Left lung (tissue), 10 donors: Measurements from ENCODE around the gene PDIA2. TPM values are rescaled to one million over a fixed set of nuclear protein-coding genes. Genes with fewer than 3 reads are reported as not detected.

Experiments used
- ATAC-seq: fragments of 200-7000 bp; cut with Tn5 transposase; one replicate; pipeline ENCODE4 v1.9.1; 2020; ENCODE audit warnings: moderate library complexity
- DNase-seq, 4 donors: peaks; one replicate each; pipeline ENCODE4 v3.0.0-alpha.2; 2013 to 2020
- H3K27ac ChIP-seq, 2 donors: fragments of 200-600 bp; sonication (generic) in 1 of 2; one replicate each; pipeline versions ENCODE4 v1.5.0 to v1.8.0; 2020 to 2021
- H3K27me3 ChIP-seq, 2 donors: fragments of 200-600 bp; sonication (generic) in 1 of 2; one replicate each; pipeline versions ENCODE4 v1.5.0 to v1.8.0; 2020 to 2021
- H3K36me3 ChIP-seq, 2 donors: fragments of 200-600 bp; sonication (generic) in 1 of 2; one replicate each; pipeline versions ENCODE4 v1.5.0 to v1.8.0; 2020 to 2021
- H3K4me1 ChIP-seq, 2 donors: fragments of 200-600 bp; one replicate each; pipeline ENCODE4 v1.8.0; 2021
- H3K4me3 ChIP-seq, 2 donors: fragments of 200-600 bp; sonication (generic) in 1 of 2; one replicate each; pipeline versions ENCODE4 v1.5.0 to v1.8.0; 2020 to 2021; ENCODE audit warnings: mild to moderate bottlenecking in 1 of 2
- H3K9me3 ChIP-seq, 2 donors: fragments of 200-600 bp; sonication (generic) in 1 of 2; one replicate each; pipeline versions ENCODE4 v1.5.0 to v1.8.0; 2020 to 2021
- CTCF ChIP-seq, 2 donors: fragments of 200-600 bp; sonication (generic) in 1 of 2; IDR thresholded peaks; one replicate each; pipeline versions ENCODE4 v1.5.0 to v1.8.0; 2021; ENCODE audit warnings: antibody characterized with exemption in 2 of 2
- intact Hi-C, 2 donors: fragments of 100-400 bp; cut with DNase I; formaldehyde crosslinking; loops; one replicate each; pipeline versions ENCODE4 v1.11.2 to v1.14.2; 2022
- polyA plus RNA-seq, 6 donors: library from polyadenylated mRNA; unstranded; fragments of 120-200 nt; gene quantifications; one replicate each; pipeline ENCODE4 v1.2.1, GENCODE V29; 2013; ENCODE audit not compliant: insufficient read length in 6 of 6
- total RNA-seq, 2 donors: library from RNA; stranded (reverse); fragmentation: NEBNext Ultra II Directional; extraction: Animal tissue kit (Norgen Biotek cat#: 25700); gene quantifications; one replicate each; pipeline ENCODE4 v1.2.1, GENCODE V29; 2021
- donor health status: DM: no; HTN: yes; CAD: no.
- donor health status: DM: no; HTN: no; CAD: no.

PDIA2 gene
- total and polyA plus RNA-seq, 8 donors: 0.29 to 1.2 (median 0.57) TPM

- Histone ChIP-seq H3K27ac (no peak overlapping the region), H3K36me3 (no peaks in the 10 kb centered on the region), H3K4me1 (peaks cover 6 to 7% of the 10 kb centered on the region in 2 donors), H3K4me3 (no peak overlapping the region), H3K9me3 (no peaks in the 10 kb centered on the region), H3K27me3 (peaks cover 12 to 52% of the 10 kb centered on the region in 2 donors)
- TF ChIP-seq CTCF (IDR thresholded peaks at IDR 0.05): no peak
- DNase-seq: no peak
- intact Hi-C loops: no loop called here
- no peak for ATAC-seq
Measured at GRCh38 chr16:270381-271255, 12.3 kb upstream of the PDIA2 start.

DNA sequence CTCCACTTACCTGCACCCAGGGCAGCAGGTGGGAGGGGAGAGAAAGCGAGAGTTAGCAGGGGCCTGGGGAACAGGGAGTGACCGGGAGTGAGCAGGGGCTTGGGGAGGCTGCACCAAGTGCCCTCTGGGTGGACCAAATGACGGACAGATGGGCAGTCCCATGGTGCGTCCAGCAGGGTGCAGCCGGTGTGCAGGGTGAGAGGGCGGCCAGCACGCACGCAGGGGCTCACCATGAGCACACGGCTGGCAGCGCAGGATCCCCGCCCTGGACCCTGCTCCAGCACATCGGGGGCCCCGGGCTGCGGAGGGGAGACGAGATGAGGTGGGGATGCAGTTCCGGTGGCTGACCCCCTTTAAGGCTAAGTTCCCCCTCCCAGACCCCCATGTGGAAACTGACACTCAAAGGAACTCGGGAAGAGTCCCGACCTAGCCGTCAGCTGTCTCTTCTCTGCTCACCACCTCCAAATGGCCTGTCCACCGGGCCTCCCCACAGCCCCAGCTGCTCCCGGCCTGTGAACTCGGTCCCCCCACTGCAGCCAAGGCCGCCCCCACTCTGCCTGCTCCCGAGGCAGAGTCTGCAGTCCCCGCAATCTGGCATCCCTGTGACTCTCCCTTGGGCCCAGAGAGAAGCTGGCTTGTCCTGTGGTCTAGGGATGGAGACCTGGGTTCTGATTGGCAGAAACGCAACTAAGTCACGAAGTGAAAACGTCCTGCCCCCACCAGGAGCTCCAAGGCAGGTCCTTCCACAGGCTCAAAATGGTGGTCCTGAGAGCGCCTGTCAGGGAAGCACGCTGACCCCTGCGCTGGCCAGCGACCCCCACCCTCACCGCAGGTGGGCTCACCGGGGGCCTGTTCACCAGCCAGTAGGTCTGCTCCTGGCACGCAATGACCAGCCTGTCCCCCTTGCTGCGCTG lies 10.1 kb upstream of the PDIA2 start:
- H3K4me1 ChIP-seq: peaks cover 7 to 10% of the 10 kb centered on the region in 2 donors
- no peaks in the 10 kb centered on the region for H3K36me3 ChIP-seq
- peaks cover 12 to 74% of the 10 kb centered on the region in 2 donors for H3K27me3 ChIP-seq
- TF ChIP-seq CTCF (IDR thresholded peaks at IDR 0.05): no peak
- DNase-seq (no peak), ATAC-seq (no peak)
- H3K27ac ChIP-seq: no peak overlapping the region
- intact Hi-C loops: no loop called here
- no peaks in the 10 kb centered on the region for H3K9me3 ChIP-seq
- no peak overlapping the region for H3K4me3 ChIP-seq

DNA sequence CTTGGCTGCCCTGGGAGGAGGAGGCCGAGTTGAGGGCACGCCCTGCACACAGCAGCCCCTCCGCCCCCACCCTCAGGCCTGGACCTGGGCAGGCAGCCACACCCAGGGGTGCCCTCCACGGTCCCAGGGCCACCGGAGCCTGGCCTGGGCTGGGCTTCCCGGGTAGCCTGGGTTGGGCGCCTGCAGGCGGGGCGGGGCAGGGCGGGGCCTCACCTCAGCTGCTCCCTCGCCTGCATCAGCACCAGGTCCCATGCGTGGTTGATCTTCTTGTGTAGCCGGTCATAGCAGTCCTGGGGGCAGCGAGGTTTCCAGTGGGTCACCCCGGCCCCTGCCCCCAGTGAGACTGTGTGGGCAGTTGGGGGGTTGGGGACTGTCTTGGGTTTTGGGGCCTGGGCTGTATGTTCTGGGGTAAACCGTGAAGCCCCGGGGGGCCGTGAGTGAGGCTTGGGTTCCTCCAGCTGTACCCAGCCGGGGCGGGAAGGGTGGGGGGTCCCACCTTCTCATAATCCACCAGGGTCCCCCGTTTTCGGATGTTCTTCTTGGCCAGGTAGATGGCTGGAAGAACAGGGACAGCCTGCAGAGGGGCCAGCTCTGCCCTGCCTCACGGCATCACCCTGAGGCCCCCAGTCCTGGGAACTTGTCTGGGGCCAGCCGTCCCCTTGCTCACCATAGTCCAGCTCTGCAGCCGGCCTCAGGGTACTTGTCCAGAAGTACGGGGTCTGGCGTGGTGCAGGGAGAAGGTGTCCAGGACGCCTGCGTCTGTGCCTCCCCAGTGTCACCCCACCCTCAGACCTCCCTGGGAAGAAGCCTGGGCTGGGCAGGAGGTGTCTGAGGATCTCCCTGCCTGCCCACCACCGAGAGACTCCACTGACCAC lies 9.2 kb upstream of the PDIA2 start:
- Histone ChIP-seq H3K9me3 (no peaks in the 10 kb centered on the region), H3K27me3 (peaks cover 12 to 83% of the 10 kb centered on the region in 2 donors), H3K4me1 (peaks cover 7 to 10% of the 10 kb centered on the region in 2 donors), H3K36me3 (no peaks in the 10 kb centered on the region), H3K4me3 (no peak overlapping the region), H3K27ac (no peak overlapping the region)
- ATAC-seq: no peak
- intact Hi-C loops: no loop called here
- DNase-seq: no peak
- no peak for TF ChIP-seq CTCF (IDR thresholded peaks at IDR 0.05)

DNA sequence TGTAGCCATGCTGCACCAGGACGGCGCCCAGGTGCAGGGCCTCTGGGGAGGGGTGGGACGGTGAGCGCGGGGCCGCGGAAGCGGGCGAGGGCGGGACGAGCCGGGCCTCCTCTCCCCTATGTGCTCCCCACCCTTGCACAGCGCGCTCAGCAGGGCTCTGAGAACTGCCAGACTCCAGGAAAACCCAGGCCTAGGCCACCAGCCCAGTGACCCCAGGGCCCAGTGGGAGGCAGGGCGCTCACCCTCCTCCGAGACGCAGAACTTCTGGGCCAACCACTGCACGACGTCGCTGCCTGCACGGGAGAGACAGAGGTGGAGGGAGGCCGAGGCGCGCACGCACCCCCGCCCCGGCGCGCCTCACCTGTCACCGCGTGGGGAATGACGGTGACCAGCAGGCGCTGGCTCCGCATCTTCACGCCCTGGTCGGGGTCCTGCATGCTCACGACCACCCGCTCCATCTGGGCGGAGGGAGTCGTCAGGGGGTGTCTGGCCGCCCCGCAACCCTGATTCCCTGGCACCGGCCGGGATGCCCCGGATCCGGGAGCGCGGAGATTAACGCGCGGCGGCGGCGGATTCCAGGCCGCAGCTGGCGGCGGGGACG lies 7.8 kb upstream of the PDIA2 start:
- H3K36me3 ChIP-seq: no peaks in the 10 kb centered on the region
- H3K27ac ChIP-seq: no peak overlapping the region
- H3K27me3 ChIP-seq: peaks cover 15 to 97% of the 10 kb centered on the region in 2 donors
- no peak for TF ChIP-seq CTCF (IDR thresholded peaks at IDR 0.05)
- no peak for DNase-seq
- intact Hi-C loops: no loop called here
- H3K9me3 ChIP-seq: no peaks in the 10 kb centered on the region
- ATAC-seq: peak; percentile 18
- H3K4me1 ChIP-seq: peaks cover 7 to 12% of the 10 kb centered on the region in 2 donors
- H3K4me3 ChIP-seq: peak overlapping the region; percentile 22 to 29
